Testis (tissue), 2 donors: Measurements from ENCODE around the gene SLC25A3.

Source experiments
- POLR2A ChIP-seq: fragments of 450-650 bp; IDR thresholded peaks from one replicate; pipeline ENCODE4 v1.6.1; 2017; ENCODE audit warnings: antibody characterized with exemption, mild to moderate bottlenecking, moderate library complexity
- TF ChIP-seq, protein P1 (sequence below), 3 experiments: fragments of 450-650 bp in 2 of 3; fragments of 200-600 bp in 1 of 3; sonication (generic) in 1 of 3; IDR thresholded peaks; one replicate each; pipeline ENCODE4 v1.5.1; 2016 to 2019; ENCODE audit warnings: antibody characterized with exemption in 3 of 3, mild to moderate bottlenecking in 2 of 3, moderate library complexity in 1 of 3

DNA sequence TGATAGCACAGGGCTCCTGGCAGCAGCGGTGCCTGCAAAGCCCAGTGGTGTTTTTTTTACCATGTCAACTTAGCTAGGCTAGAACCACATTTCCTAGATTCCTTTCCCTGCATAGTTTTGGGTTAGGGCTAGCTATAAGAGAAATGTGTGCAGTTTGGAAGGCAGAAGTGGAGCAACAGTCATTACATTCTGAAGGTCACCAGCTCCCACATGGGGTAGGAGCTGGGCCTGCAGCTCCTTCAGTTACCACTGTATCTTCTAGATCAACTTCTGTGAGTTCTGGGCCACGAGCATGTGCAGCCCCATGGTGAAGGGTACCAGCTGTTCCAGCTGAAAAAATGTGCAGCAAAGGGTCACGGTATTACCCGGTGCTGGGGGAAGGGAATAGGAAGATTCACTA lies 2.3 kb upstream of the SLC25A3 start:
- no peak for TF ChIP-seq POLR2A
- TF ChIP-seq, protein P1, sequence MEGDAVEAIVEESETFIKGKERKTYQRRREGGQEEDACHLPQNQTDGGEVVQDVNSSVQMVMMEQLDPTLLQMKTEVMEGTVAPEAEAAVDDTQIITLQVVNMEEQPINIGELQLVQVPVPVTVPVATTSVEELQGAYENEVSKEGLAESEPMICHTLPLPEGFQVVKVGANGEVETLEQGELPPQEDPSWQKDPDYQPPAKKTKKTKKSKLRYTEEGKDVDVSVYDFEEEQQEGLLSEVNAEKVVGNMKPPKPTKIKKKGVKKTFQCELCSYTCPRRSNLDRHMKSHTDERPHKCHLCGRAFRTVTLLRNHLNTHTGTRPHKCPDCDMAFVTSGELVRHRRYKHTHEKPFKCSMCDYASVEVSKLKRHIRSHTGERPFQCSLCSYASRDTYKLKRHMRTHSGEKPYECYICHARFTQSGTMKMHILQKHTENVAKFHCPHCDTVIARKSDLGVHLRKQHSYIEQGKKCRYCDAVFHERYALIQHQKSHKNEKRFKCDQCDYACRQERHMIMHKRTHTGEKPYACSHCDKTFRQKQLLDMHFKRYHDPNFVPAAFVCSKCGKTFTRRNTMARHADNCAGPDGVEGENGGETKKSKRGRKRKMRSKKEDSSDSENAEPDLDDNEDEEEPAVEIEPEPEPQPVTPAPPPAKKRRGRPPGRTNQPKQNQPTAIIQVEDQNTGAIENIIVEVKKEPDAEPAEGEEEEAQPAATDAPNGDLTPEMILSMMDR (IDR thresholded peaks at IDR 0.05) = no peak
